ENCODE data around the gene CSGALNACT2. TPM values are rescaled to one million over a fixed set of nuclear protein-coding genes. Genes with fewer than 3 reads are reported as not detected.
A peak's percentile ranks its signal among the peaks of the same experiment; 100 is the strongest.
"Not testable (repeated sequence)": the region's sequence is repeated elsewhere in the genome, so short reads cannot be mapped to it uniquely, and the experiment has no call there.

CSGALNACT2 gene
- polyA plus RNA-seq, 10 donors, result 21.7 to 31.8 (median 30.1) TPM

GRCh38 chr10:43137717-43138020, 576 bp upstream of the CSGALNACT2 start:
- peak; percentile 61 to 89 (median 78) for DNase-seq

DNA sequence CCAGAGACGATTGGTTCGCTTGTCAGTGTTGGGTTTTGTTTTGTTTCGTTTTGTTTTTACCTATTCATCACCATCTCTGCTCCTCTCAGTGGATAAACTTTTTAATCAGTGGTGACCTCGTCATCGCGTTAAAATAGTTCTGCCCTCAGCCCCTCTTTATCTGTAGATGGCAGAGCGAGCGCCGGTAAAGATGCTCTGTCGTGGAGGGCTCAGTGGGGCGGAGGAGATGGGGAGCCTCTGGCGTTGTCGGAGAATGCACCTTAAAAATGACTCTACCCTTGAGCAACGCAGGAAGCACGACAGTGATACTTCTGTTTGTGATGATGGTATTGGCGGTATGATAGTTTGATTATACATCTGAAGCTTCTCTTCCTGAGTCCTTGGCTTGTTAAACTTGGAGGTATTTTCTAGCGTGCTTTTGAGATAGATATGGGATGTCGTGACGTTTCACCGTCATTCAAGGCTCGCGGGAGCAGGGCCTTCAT, 554 bp downstream of the CSGALNACT2 start:
- peak; percentile 25 to 79 (median 57) for DNase-seq

GRCh38 chr10:43141421-43141820, 3.2 kb downstream of the CSGALNACT2 start:
- DNase-seq, result no peak

DNA sequence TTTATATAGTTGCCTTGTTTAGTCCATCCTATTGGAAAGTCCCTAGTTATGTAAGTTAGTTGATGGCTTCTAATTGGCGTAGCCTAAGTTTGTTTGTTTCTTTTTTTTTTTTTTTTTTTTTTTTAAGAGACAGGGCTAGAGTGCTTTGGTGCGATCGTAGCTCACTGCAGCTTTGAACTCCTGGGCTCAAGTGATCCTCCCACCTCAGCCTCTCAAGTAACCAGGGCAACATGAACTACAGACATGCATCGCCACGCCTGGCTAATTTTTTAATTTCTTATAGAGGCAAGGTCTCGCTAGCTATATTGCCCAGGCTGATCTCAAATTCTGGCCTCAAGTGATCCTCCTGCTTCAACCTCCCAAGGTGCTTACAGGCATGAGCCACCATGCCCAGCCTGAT, 7.1 kb downstream of the CSGALNACT2 start:
- DNase-seq, result no peak

GRCh38 chr10:43145936-43146335, 7.7 kb downstream of the CSGALNACT2 start:
- DNase-seq, result not testable (repeated sequence)

GRCh38 chr10:43151371-43151770, 13.1 kb downstream of the CSGALNACT2 start:
- no peak for DNase-seq

DNA sequence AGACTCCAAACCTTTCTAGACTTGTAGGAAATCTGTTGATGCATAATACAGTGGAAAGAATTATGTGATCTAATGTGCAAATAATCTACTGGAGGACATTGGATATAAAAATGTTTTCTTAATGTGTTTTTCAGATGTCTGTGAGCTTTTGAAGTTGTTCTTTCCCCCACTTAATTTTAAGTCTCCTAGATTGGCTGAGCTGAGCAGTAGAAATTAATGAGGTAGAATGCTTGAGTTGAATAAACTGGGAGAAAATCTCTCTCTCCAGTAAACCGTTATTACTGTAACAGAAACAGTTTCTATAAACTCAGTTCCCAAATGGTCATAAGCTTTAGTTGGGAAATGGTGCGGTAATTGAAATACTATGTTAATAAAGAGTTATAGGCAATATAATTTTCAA, 15.7 kb downstream of the CSGALNACT2 start:
- peak in 1 of 3 donors; percentile 35 for DNase-seq

GRCh38 chr10:43155221-43155620, 17.0 kb downstream of the CSGALNACT2 start:
- DNase-seq, result no peak

DNA sequence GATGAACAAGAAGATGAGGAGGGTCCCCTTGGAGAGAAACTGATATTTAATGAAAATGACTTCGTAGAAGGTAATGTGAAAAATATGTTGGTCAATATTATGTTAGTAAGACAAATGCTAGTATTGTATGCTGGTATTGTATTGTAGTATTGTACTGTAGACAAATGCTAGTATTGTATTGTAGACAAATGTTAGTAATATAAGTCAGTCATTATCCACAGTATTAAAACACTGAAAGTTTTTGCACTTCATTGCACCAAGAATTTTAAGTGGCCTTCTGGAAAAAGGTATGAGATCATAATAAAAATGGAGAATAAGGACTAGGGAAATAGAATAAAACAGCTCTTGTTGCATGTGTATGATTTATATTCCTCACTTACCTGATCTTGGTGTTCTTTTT, 17.5 kb downstream of the CSGALNACT2 start:
- no peak for DNase-seq

- no peak for DNase-seq
Observed at GRCh38 chr10:43156590-43157341, 18.5 kb downstream of the CSGALNACT2 start.

- no peak for DNase-seq
Observed at GRCh38 chr10:43158636-43159035, 20.4 kb downstream of the CSGALNACT2 start.

GRCh38 chr10:43160046-43160920, 22.0 kb downstream of the CSGALNACT2 start:
- peak in 1 of 3 donors; percentile 17 for DNase-seq

- DNase-seq, result no peak
Observed at GRCh38 chr10:43160921-43161255, 22.6 kb downstream of the CSGALNACT2 start.

GRCh38 chr10:43162604-43163003, 24.4 kb downstream of the CSGALNACT2 start:
- no peak for DNase-seq

DNA sequence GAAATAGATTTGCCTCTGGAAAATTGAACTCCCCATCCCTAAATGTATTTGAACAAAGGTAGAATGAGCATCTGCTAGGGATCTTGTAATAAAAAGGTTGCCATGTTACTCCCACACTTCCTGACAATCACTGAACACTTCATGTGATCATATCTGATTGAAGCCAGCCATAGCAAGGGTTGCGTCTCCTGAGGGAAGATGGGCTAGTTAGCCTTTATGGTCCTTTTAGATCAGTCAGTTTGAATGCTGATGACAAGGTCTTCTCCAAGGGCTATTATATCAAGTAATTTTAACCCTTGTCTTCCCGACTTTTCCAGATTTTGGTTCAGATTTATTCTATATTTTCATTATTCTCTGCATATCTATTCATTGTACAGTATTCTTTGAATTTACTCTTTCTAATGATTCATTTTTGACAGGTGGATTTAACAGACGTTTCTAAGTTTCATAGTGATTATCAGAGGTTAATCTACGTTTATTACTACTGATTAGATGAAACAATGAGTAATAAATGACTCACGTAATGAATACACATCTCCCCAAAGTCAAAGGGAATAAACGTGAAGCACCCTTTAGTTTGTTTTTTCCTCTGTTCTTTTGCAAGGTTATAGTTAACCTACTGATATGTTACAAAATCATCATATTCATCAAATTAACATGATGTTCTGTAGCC, 28.1 kb downstream of the CSGALNACT2 start:
- no peak for DNase-seq

DNA sequence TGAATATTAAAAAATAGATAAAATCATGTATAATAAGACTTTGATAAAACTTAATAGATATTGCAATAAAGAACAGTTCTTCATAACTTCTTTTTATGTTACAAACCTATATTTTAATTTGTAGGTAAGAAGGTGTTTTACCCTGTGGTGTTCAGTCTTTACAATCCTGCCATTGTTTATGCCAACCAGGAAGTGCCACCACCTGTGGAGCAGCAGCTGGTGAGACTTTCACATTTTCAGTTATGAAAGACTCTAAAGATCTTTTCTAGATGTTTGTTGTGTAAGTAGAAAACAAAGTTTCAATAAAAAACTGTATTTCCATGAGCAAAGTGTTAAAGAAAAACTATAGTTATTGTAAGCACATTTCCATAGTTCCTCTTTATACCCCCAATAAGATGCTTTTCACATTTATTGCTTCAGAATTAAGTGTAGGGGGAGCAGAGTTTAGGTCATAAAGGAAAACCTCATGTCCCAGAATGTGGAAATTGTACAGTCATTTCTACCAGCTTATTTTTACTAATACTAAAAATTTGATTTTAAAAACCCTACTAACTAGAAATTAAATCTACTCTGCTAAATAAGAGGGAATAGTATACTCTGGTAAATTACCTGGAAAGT, 28.7 kb downstream of the CSGALNACT2 start:
- no peak for DNase-seq

DNA sequence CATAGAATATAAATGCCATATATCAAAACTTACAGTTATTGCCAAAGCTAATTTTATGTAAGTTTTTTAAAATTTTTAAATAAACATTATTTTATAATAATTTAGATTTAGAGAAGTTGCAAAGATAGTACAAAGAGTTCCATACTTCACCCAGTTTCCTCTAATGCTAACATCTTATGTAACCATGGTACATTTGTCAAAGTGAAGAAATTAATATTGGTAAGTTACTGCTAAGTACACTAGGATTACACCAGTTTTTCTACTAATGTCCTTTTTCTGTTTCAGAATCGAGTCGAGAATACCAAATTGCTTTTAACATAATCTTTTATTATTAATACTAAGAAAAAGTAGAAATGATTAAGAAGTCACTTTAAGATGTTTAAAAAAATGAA, 29.2 kb downstream of the CSGALNACT2 start:
- no peak for DNase-seq

- no peak for DNase-seq
Observed at GRCh38 chr10:43170491-43170890, 32.2 kb downstream of the CSGALNACT2 start.

- no peak for DNase-seq
Observed at GRCh38 chr10:43172645-43173044, 34.4 kb downstream of the CSGALNACT2 start.

DNA sequence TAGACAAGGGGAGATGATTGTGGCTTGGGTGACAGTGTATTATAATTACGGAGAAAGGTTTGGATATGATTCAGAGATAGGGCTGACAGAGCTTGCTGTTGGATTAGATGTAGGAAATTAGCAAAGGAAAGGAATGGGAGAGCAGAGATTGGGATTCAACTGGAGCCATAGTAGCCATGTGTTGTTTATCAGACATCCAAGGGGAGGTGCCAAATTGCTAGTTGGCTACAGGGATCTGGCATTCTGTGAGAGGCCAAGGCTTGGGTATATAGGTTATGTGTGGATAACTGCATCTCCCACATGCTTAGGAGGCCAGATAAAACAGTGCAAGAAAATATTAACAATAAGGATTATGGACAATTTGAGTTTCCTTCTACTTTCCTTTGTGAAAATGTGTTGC, 34.9 kb downstream of the CSGALNACT2 start:
- DNase-seq, result no peak

DNA sequence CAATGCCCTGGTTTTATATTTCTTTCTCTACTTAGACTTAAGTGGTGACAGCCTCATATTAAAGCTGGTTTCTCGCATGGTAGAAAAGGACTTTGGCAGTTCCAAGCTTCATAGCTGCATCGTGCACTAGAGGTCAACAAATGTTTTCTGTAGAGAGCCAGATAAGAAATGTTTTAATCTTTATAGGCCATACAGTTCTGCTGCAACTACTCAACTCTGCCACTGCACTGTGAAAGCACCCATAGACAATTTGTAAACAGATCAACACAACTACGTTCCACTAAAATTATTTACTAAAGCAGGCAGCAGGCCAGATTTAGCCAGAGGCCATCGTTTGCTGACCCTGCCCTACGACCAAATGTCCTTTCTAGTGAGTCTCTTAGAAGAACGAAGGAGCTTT, 36.7 kb downstream of the CSGALNACT2 start:
- DNase-seq, result no peak

GRCh38 chr10:43176271-43176670, 38.0 kb downstream of the CSGALNACT2 start:
- no peak for DNase-seq

Measured in muscle of back (tissue), 11 donors.